Cardiac fibroblast (primary cell): Measurements from ENCODE around the gene SLIT3.

Experiments used
- DNase-seq, 2 donors: peaks; one replicate each; pipeline versions ENCODE4 v3.0.0 to v3.0.0-alpha.2; 2010; ENCODE audit warnings: low read depth in 2 of 2
- H3K4me3 ChIP-seq, 2 donors: replicated peaks in 1 of 2; 1 replicate in 1 of 2; 2 replicates in 1 of 2; pipeline ENCODE4 v1.5.1; 2011; ENCODE audit warnings: low read depth in 2 of 2, low read length in 2 of 2, mild to moderate bottlenecking in 2 of 2, moderate library complexity in 1 of 2
- CTCF ChIP-seq: IDR thresholded peaks from one replicate; pipeline ENCODE4 v1.5.1; 2011; ENCODE audit warnings: low read depth, mild to moderate bottlenecking, low read length, inconsistent platforms

SLIT3 gene

DNA sequence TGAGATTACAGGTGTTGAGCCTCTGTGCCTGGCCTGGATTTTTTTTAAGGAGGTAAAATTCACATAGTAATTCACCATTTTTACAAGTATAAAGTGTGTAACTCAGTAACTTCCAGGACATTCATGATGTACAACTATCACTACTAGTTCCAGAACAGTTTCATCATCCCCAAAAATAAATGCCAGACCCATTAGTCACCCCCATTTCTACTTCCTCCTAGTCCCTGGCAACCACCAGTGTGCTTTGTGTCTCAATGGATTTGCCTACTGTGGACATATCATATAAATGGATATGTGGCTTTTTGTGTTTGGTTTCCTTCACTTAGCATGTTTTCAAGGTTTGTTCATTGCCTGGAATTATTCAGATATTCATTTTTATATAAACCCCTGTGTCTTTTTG, 649.3 kb downstream of the SLIT3 start:
- DNase-seq = peak; percentile 88 to 94
- no peak for TF ChIP-seq CTCF
- H3K4me3 ChIP-seq = no peak overlapping the region

GRCh38 chr5:168649306-168649705, 651.6 kb downstream of the SLIT3 start:
- no peak for TF ChIP-seq CTCF
- H3K4me3 ChIP-seq = no peak overlapping the region
- peak in 1 of 2 donors; percentile 42 for DNase-seq

DNA sequence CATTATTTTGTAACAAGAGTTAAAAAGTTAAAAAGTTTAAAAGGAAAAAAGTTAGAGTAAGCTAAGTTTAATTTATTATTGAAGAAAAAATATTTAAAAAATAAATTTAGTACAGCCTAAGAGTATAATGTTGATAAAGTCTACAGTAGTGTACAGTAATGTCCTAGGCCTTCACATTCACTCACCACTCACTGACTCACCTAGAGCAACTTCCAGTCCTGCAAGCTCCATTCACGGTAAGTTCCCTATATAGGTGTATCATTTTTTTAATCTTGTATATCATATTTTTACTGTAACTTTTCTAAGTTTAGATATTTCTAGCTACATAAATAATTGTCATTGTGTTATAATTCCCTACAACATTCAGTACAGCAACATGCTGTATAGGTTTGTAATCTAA, 652.4 kb downstream of the SLIT3 start:
- no peak overlapping the region for H3K4me3 ChIP-seq
- DNase-seq = no peak
- no peak for TF ChIP-seq CTCF

GRCh38 chr5:168648016-168648415, 652.9 kb downstream of the SLIT3 start:
- no peak for TF ChIP-seq CTCF
- no peak for DNase-seq
- no peak overlapping the region for H3K4me3 ChIP-seq

- peak in 1 of 2 donors; percentile 61 for DNase-seq
- H3K4me3 ChIP-seq = no peak overlapping the region
- TF ChIP-seq CTCF = no peak
Observed at GRCh38 chr5:168647083-168647482, 653.9 kb downstream of the SLIT3 start.

- DNase-seq = no peak
- no peak overlapping the region for H3K4me3 ChIP-seq
- no peak for TF ChIP-seq CTCF
Observed at GRCh38 chr5:168646335-168646734, 654.6 kb downstream of the SLIT3 start.

- no peak for TF ChIP-seq CTCF
- H3K4me3 ChIP-seq = no peak overlapping the region
- DNase-seq = no peak
Observed at GRCh38 chr5:168645195-168645594, 655.7 kb downstream of the SLIT3 start.
